GM12875 (cell line): ENCODE results near the gene GSX2.

Source experiments
- H3K4me3 ChIP-seq: one replicate; pipeline ENCODE4 v1.5.1; 2011; ENCODE audit warnings: low read depth, low read length, control low read depth
- TF ChIP-seq, protein P1 (sequence below): IDR thresholded peaks from 2 replicates; pipeline ENCODE4 v1.5.1; 2011; ENCODE audit warnings: low read depth, mild to moderate bottlenecking, control low read depth, inconsistent platforms, low read length, moderate library complexity, borderline replicate concordance; ENCODE audit not compliant: insufficient read depth

GSX2 gene

DNA sequence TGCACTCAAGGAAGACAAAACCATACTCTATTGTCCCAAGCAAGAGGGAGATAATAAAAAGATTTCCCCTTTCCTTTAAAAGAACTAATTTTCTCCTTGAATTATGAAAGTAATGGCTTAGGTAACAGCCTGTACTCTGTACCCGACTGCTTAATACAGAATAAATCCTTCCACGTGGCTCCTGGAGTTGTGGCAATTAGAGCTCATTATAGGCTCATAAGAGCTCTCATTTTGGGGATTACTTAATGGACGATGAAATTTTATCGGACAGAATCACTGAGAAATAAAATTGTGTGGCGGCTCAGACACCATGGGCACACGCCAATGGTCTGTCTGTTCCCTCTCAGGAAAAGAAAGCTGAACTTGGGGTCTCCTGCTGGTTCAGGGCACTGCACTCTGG is 2.8 kb upstream of the GSX2 start:
- TF ChIP-seq, protein P1, sequence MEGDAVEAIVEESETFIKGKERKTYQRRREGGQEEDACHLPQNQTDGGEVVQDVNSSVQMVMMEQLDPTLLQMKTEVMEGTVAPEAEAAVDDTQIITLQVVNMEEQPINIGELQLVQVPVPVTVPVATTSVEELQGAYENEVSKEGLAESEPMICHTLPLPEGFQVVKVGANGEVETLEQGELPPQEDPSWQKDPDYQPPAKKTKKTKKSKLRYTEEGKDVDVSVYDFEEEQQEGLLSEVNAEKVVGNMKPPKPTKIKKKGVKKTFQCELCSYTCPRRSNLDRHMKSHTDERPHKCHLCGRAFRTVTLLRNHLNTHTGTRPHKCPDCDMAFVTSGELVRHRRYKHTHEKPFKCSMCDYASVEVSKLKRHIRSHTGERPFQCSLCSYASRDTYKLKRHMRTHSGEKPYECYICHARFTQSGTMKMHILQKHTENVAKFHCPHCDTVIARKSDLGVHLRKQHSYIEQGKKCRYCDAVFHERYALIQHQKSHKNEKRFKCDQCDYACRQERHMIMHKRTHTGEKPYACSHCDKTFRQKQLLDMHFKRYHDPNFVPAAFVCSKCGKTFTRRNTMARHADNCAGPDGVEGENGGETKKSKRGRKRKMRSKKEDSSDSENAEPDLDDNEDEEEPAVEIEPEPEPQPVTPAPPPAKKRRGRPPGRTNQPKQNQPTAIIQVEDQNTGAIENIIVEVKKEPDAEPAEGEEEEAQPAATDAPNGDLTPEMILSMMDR, result no peak
- H3K4me3 ChIP-seq, result no peak overlapping the region

GRCh38 chr4:54098375-54098774 is 1.6 kb upstream of the GSX2 start:
- TF ChIP-seq, protein P1, result no peak
- no peak overlapping the region for H3K4me3 ChIP-seq

DNA sequence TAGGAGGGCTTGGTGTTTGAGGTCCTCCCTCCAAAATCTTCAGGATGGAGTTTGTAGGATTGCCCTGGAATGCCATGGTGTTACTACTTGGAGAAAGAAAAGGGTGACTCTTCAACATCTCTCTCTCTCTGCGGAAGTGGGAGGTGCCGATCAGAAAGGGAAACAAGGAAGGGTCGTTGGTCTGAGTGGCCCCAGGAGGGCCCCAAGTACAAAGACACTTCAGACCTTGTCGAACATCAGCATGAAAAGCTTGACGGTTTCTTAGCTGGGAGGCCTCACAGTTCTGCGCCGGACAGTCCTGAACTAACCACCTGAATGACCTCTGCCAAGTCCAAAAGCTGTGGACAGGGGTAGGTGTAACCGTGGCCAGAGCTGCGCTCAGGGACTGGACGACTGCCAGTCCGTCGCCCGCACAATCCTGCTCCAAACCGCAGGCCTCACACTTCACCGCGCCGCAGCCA is 646 bp upstream of the GSX2 start:
- no peak overlapping the region for H3K4me3 ChIP-seq
- TF ChIP-seq, protein P1, result no peak

GRCh38 chr4:54100595-54101189 is 729 bp downstream of the GSX2 start:
- H3K4me3 ChIP-seq, result no peak overlapping the region
- TF ChIP-seq, protein P1, result no peak

GRCh38 chr4:54101190-54102041 is 1.5 kb downstream of the GSX2 start:
- no peak overlapping the region for H3K4me3 ChIP-seq
- TF ChIP-seq, protein P1, result no peak

DNA sequence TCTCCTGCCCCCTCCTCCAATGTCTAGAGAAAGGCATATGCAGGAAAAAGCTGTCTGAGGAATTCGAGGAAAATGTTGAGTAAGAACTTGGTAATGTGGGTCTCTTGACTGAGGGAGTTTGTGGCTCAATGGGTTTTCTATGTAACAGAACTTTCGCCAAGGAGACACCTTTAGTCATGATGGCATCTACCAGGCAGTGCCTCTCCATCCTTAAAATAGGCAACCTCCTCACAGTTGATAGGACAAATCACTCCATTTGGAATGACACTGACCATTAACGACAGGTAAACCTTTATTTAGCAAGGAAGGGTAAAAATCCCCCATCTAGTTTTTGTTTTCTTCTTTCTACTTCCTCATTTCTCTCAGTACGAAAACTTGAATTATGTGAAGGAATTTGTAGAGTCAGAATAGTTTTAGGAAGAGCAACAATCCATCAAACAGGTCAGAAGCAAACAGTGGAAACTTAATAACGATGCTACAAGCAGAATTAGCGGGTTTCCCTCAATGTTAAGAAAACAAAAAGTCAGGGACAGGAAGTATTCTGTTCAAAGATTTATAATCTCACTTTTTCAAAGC is 2.7 kb downstream of the GSX2 start:
- TF ChIP-seq, protein P1, result no peak
- H3K4me3 ChIP-seq, result no peak overlapping the region
